Progenitor cell of endocrine pancreas (in vitro differentiated cells): ENCODE measurements around the gene KLF3. TPM values are rescaled to one million over a fixed set of nuclear protein-coding genes. Genes with fewer than 3 reads are reported as not detected.

Experiments used
- DNase-seq: peaks from one replicate; pipeline ENCODE4 v3.0.0; 2021; ENCODE audit warnings: low spot score; ENCODE audit not compliant: unreplicated experiment
- H3K27ac Mint-ChIP-seq: 2 replicates; pipeline ENCODE4 v1.8.0; 2021; ENCODE audit warnings: mild to moderate bottlenecking, moderate library complexity, mixed read lengths
- H3K27me3 Mint-ChIP-seq: 2 replicates; pipeline ENCODE4 v1.8.0; 2021; ENCODE audit warnings: mixed read lengths
- H3K36me3 Mint-ChIP-seq: 2 replicates; pipeline ENCODE4 v1.8.0; 2022; ENCODE audit warnings: mixed read lengths; ENCODE audit not compliant: insufficient read depth
- H3K4me1 Mint-ChIP-seq: 2 replicates; pipeline ENCODE4 v1.8.0; 2021; ENCODE audit warnings: low read depth, mixed read lengths
- H3K4me3 Mint-ChIP-seq: 2 replicates; pipeline ENCODE4 v1.8.0; 2021; ENCODE audit warnings: low read depth, mild to moderate bottlenecking, moderate library complexity, mixed read lengths
- H3K9me3 Mint-ChIP-seq: 2 replicates; pipeline ENCODE4 v1.8.0; 2021; ENCODE audit warnings: low read depth, mixed read lengths
- CTCF ChIP-seq: fragments of 200-600 bp; sonication (generic); IDR thresholded peaks from one replicate; pipeline ENCODE4 v1.5.0; 2021; ENCODE audit warnings: antibody characterized with exemption, mild to moderate bottlenecking; ENCODE audit not compliant: unreplicated experiment
- total RNA-seq: library from RNA; stranded (reverse); gene quantifications from 2 replicates; pipeline ENCODE4 v1.2.1, GENCODE V29; 2021

The KLF3 gene
- total RNA-seq, 1 donor from 2014 or later: 97.1 TPM

- peaks cover 2% of the 10 kb centered on the region for H3K36me3 Mint-ChIP-seq
- no peak for TF ChIP-seq CTCF
- no peak overlapping the region for H3K27ac Mint-ChIP-seq
- H3K9me3 Mint-ChIP-seq: no peaks in the 10 kb centered on the region
- no peaks in the 10 kb centered on the region for H3K27me3 Mint-ChIP-seq
- DNase-seq: no peak
- H3K4me3 Mint-ChIP-seq: no peak overlapping the region
- H3K4me1 Mint-ChIP-seq: no peaks in the 10 kb centered on the region
Observed at GRCh38 chr4:38641811-38642210, 22.2 kb upstream of the KLF3 start.

- Mint-ChIP-seq H3K9me3 (no peaks in the 10 kb centered on the region), H3K27ac (no peak overlapping the region), H3K36me3 (peaks cover 3% of the 10 kb centered on the region), H3K27me3 (no peaks in the 10 kb centered on the region), H3K4me1 (no peaks in the 10 kb centered on the region), H3K4me3 (no peak overlapping the region)
- no peak for TF ChIP-seq CTCF
- no peak for DNase-seq
Observed at GRCh38 chr4:38644201-38644600, 19.8 kb upstream of the KLF3 start.

- Mint-ChIP-seq H3K4me3 (no peak overlapping the region), H3K27me3 (no peaks in the 10 kb centered on the region), H3K36me3 (peaks cover 3% of the 10 kb centered on the region), H3K9me3 (no peaks in the 10 kb centered on the region), H3K4me1 (no peaks in the 10 kb centered on the region), H3K27ac (no peak overlapping the region)
- DNase-seq: no peak
- TF ChIP-seq CTCF: no peak
Observed at GRCh38 chr4:38647101-38647819, 16.7 kb upstream of the KLF3 start.

- DNase-seq: no peak
- Mint-ChIP-seq H3K4me3 (no peak overlapping the region), H3K27me3 (no peaks in the 10 kb centered on the region), H3K4me1 (peaks cover 1% of the 10 kb centered on the region), H3K27ac (no peak overlapping the region), H3K9me3 (no peaks in the 10 kb centered on the region), H3K36me3 (peaks cover 3% of the 10 kb centered on the region)
- no peak for TF ChIP-seq CTCF
Observed at GRCh38 chr4:38650133-38650532, 13.9 kb upstream of the KLF3 start.

- no peak for TF ChIP-seq CTCF
- H3K27ac Mint-ChIP-seq: no peak overlapping the region
- DNase-seq: no peak
- H3K27me3 Mint-ChIP-seq: no peaks in the 10 kb centered on the region
- no peak overlapping the region for H3K4me3 Mint-ChIP-seq
- peaks cover 3% of the 10 kb centered on the region for H3K4me1 Mint-ChIP-seq
- no peaks in the 10 kb centered on the region for H3K36me3 Mint-ChIP-seq
- no peaks in the 10 kb centered on the region for H3K9me3 Mint-ChIP-seq
Observed at GRCh38 chr4:38654273-38654672, 9.7 kb upstream of the KLF3 start.
